GM19467 (cell line): ENCODE data around the gene CRYBA2.

Experiments
- ATAC-seq: cut with Tn5 transposase; IDR thresholded peaks from one replicate; pipeline ENCODE4 v1.9.1; 2021; ENCODE audit warnings: mild to moderate bottlenecking, moderate library complexity; ENCODE audit not compliant: unreplicated experiment

Gene CRYBA2

GRCh38 chr2:218958276-218958675 lies 34.9 kb downstream of the CRYBA2 start:
- ATAC-seq: no peak

GRCh38 chr2:218957671-218958070 lies 35.6 kb downstream of the CRYBA2 start:
- no peak for ATAC-seq

- no peak for ATAC-seq
These were observed 37.2 kb downstream of the CRYBA2 start for GRCh38 chr2:218956039-218956438.

- no peak for ATAC-seq
These were observed 38.5 kb downstream of the CRYBA2 start for GRCh38 chr2:218954541-218955300.

- no peak for ATAC-seq
These were observed 39.8 kb downstream of the CRYBA2 start for GRCh38 chr2:218953366-218953954.

GRCh38 chr2:218952160-218952559 lies 41.1 kb downstream of the CRYBA2 start:
- no peak for ATAC-seq

GRCh38 chr2:218946621-218947020 lies 46.6 kb downstream of the CRYBA2 start:
- ATAC-seq: no peak

- no peak for ATAC-seq
These were observed 48.3 kb downstream of the CRYBA2 start for GRCh38 chr2:218944759-218945404.
